HG02884 (cell line): ENCODE results near the gene IL9.
A peak's percentile ranks its signal among the peaks of the same experiment; 100 is the strongest.

Experiments used
- ATAC-seq: cut with Tn5 transposase; IDR thresholded peaks from one replicate; pipeline ENCODE4 v1.9.1; 2021; ENCODE audit warnings: mild to moderate bottlenecking, moderate library complexity; ENCODE audit not compliant: unreplicated experiment

The IL9 gene

DNA sequence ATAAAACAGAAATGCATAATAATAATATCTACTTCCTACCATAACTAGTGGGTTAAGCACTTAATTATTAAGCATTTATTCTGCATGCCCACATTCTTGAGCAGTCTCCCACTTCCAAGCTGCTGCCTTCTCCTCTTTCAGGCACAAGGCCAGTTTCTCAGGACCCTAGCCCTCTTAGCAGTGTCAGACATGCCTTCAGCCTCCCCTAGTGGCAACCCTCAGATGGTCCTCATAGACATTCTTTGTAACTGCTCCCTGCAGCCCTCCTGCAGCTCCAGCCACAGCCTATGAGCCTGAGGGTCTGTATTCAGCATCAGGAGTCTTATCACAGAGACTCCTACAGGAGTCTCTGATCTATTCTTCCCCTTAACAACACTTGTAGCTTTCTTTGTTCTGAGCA, 3.9 kb downstream of the IL9 start:
- no peak for ATAC-seq

DNA sequence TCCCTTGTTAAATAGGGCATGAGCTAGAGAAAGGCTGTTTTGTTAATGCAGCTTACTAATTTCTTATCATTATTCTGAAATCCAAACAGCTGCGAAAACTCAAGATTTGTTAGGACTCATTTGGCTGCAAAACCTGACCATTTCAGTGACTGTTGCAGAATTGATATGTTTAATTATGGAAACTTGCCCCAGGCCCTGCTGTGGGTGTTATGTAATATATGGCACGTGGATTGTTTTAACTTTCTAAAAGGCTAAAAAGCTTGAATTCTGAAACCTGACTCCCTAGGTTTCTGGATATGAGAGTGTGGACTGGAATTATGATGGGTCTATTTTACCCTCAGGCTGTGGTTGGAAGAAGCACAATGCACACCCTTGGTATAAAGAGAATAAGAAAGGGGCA, 4.4 kb downstream of the IL9 start:
- no peak for ATAC-seq

GRCh38 chr5:135890867-135891266, 4.8 kb downstream of the IL9 start:
- ATAC-seq, result peak; percentile 71

DNA sequence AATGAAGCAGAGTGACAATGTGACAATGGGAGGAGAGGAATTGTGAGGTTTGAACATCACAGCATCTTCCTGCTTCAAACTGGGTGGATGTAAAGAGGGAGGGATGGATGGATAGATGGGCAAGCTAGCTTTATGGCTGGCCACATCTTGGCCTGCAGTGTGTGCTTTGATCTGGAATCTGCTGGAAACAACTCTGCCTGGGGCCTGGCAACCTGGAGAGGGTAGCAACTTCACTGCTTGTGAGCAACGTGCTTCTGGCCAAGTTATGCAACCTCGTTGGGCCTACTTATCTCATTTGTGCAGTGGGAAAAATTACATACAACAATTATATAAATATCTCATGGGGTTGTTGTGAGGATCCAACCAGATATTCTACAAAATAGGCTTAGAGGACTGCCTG, 5.3 kb downstream of the IL9 start:
- no peak for ATAC-seq

DNA sequence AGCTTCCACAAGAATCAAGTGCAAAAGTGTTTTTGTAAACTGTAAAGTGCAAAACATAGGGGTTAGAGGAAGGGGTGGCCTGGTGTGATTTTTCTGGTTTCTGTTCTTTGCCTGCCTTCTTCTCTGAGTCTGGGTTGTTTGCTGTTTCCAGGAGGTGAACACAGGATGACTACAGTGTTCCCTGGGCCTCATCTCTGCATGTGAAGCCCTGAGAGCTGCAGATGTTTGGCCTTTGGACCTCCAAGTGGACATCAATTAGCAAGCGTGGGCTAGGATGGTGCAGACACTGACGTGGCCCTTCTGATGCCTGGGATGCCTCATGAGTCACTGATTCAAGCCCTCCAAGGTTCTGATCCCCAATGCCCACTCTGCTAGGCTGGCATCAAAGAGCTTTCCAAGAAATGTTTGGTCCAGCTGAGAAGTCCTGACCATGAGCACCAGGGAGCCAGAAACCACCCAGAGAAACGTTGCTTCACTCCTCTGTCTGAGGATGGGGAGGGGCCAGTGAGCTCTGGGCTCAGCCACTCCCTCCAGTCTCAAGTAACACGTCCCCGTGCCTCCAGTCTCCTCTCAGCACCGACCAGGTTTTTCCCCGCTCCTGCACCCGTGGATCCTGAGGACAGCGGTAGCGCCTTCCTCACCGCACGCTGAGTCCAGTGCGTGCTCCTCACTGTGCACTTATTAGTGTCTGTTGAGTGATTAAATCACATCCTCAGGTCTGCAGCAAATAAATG, 7.6 kb downstream of the IL9 start:
- no peak for ATAC-seq

DNA sequence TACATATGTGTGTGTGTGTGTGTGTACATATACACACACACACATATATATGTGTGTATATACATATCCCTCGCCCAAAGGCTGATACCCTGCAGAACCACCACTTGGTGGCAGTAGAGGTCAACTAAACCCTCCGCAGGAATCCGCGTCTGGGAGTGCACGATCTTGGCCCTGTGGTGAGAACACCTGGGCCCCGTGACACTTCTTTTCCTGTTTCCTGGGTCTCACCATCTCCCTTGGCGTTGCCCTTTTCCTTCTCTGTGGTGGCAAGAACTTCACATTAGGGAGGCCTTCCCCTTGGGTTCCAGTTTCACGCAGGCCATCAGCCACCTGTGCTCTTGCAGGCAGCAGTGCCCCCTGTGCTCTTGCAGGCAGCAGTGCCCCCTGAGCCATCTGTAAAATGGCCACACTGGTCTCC, 8.2 kb downstream of the IL9 start:
- peak; percentile 85 for ATAC-seq

DNA sequence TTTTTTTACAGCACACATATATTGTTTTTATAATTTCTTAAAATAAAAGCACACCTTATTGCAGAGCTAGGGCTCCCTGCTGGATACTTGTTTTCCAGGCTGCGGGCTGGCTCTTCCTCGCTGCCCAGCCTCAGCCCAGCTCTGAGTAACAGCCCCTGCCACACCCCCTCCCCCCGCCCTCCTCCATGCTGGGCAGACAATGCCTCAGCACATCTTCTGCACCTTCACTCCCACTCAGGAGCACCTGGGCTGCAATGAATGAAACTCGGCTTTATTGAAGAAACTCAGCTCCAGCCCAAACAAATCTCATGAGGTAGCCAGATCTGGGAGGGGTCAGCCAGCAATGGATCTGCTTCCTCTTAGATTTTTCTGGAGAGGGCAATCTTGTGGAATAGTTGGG, 9.5 kb downstream of the IL9 start:
- ATAC-seq, result no peak

- ATAC-seq, result no peak
Observed at GRCh38 chr5:135885031-135885430, 10.6 kb downstream of the IL9 start.

GRCh38 chr5:135883441-135883840, 12.2 kb downstream of the IL9 start:
- no peak for ATAC-seq

GRCh38 chr5:135883026-135883425, 12.6 kb downstream of the IL9 start:
- no peak for ATAC-seq

DNA sequence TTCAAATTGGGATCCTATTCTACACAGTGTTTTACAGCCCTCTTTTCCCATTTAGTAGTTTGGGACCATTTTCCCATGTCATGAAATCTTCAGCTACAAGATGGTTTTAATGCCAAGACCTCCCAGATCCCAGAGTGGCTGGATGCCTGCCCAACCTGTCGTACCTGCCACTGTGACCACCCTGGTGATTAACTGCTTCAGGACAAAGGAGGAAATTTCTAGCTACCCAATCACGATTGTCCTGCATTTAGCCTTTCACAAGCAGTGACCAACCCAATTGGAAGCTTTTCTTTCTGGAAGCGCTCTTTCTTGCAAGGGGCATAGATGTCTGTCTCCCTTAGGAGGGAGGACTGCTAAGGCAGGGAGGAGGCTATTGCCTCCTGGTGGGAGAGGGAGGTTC, 13.8 kb downstream of the IL9 start:
- no peak for ATAC-seq

DNA sequence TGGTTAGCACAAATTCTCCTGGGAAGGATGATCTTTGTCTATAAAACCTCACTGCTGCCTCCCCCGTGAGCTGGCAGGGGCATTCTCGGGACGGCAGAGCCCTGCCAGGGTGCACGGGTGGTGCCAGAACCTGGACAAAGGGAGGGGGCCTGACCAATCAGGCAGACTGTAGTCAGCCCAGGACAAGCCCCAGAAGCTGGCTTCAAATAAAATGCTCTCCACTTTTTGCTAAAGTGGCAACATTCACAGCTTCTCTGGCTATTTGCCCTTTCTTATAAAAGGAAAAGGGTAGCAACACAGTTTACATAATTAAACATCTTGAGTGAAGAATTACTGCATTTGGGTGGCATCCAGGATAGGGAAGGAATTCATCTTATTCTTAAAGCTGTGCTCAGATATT, 14.4 kb downstream of the IL9 start:
- no peak for ATAC-seq

DNA sequence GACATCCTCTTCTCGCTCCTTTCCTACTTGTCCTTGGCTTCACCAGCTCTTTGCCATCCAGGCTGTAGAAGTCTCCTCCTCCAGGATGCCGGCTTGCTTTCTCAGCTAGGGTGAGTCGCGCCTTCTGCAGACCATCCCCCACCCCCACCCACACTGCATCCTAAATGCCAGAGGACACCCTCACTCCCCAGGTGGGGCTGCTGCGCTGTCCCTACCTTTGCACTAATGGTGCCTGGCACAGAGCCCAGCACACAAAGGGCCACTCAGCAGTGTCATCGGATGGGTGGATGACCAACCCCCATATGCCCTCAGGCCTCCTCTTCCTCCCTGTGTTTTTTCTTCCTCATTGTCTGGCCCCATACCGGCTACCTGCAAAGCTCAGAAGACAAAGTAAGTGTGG, 14.8 kb downstream of the IL9 start:
- no peak for ATAC-seq

DNA sequence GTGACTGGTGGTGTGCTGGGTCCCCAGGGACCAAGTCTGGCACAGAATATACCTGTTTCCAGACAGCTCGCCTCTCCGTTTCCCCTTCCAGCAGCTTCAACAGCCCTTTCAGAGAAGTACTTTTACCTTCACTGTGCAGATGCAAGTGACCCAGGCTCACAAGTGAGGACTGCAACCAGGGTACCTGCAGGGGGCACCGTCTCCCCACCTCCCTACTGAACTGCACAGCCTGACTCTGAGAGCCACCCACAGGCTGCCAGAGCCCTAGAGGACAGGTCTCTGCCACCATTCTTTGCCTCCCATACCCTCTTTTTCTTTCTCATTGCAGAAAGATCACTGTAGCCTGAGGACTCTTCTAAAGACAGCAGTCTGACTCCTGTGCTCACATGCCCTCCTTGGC, 15.4 kb downstream of the IL9 start:
- ATAC-seq, result no peak

DNA sequence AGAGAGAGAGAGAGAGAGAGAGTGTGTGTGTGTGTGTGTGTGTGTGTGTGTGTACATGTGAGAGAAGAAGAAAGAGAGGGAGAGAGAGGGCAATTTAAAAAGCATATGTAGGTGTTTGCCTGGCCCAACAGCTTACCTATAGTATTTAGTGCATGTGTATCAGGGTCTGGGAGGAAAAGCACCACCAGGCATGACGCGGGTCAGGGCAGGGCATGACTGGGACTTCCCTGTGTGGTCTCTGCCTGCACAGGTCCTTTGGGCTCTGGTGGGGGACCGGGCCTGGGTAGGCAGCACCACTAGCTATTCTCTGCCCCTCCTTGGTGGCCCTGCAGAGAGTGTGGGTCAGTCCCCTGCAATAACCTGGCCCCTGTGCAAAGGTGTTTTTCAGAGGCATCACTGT, 16.1 kb downstream of the IL9 start:
- ATAC-seq, result no peak

- ATAC-seq, result no peak
Observed at GRCh38 chr5:135878156-135878620, 17.5 kb downstream of the IL9 start.

DNA sequence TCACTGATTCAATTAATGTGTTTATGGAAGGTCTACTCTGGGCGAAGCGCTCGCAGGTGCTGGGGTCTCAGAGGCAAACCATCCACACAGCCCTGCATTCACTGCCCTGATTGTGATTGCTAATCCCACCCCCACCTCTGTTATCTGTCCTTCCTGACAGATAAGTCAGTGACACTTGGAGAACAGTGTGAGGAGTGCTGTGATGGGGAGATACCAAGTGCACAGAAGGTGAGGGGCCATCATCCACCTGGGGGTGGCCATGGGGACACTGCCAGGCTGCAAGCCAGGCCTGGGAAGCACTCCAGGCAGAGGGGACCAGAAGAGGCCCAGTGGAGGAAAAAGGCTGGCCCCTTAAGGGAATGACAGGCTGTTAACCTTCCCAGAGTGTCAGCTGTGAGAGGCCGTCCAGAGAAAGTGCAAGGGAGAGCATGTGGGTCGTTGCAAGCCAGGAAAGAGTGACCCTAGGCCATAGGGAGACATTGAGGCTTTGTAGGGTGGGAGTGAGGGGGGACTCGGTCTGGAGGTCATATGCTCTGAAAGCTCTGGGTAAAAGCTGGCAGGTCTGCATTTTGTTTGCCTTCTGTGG, 18.0 kb downstream of the IL9 start:
- no peak for ATAC-seq

DNA sequence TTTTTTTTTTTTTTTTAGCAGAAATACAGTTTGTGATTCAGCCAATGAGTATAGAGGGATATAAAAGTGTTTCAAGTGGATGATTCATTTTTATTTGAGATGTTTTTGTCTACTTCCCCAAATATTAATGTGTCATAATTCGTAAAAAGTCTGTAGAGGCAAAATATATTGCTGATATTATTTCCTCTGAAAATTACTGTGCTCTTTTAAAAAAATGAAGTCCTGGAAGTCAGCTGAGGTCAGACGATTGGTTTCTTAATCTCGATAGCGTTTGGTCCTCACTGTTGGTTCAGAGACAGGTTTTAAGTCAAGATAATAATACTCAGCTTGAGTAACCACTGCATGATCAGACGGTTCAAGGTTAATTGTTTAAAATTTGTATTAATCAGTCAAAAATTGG, 19.5 kb downstream of the IL9 start:
- ATAC-seq, result no peak

DNA sequence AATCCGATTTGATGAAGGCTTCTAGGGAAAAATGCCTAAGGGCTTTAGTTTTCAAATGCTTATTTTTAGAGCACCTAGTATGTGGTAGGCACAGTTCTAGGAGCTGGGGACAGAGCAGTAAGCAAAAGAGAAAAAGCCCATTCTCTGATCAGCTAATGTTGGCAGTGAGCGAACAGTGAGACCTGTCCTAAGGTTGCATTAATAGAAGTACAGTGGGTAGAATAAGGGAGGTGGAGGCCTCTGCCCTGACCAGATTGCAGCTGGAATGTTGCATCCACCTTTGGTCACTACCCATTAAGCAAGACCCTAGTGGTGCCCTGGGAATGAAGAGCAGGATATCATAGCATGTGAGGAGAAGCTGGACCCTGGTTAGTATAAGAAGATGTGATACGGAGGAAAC, 20.1 kb downstream of the IL9 start:
- ATAC-seq, result no peak

DNA sequence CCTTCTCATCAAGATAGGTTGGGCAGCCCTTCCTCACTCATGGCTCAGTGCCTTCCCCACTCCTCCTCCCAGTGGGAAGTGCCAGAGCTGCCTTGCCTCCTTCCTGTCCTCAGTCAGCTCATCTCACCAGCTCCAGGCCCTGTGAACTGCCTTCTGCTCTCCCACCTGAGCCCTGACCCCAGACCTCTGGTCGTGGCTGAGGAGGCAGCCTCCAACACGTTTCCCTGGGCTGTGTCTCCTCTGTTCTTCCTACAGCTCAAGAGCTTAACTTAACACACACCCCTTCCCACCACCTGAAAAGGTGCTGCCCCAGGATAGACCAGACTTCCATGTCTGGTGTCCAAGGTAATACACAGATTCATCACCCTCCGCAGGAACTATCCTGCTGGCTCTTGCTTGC, 21.2 kb downstream of the IL9 start:
- ATAC-seq, result no peak

DNA sequence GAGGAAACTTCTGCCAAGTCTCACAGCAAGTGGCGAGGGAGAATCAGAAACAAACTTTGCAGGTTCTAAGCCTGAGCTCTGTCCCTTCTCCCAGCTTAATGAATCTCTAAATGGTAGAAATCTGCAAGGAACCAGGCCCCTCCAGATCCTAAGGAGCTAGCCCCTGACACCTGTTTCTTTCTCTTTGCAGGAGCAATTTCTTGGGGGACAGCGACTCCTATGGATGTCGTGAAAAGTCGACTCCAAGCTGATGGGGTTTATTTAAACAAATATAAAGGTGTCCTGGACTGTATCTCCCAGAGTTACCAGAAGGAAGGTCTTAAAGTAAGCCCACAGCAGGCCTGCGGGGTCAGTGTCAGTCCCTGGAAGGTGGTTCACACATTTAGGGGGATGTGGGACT, 21.8 kb downstream of the IL9 start:
- ATAC-seq, result no peak

GRCh38 chr5:135871268-135871915, 24.2 kb downstream of the IL9 start:
- ATAC-seq, result no peak
